Measurements from ENCODE around the gene FNIP2. TPM values are rescaled to one million over a fixed set of nuclear protein-coding genes. Genes with fewer than 3 reads are reported as not detected.
"Not testable (repeated sequence)": the region's sequence is repeated elsewhere in the genome, so short reads cannot be mapped to it uniquely, and the experiment has no call there.

FNIP2 gene
- total RNA-seq, 2 experiments from 2014 or later = 0.09 to 1.0 TPM

DNA sequence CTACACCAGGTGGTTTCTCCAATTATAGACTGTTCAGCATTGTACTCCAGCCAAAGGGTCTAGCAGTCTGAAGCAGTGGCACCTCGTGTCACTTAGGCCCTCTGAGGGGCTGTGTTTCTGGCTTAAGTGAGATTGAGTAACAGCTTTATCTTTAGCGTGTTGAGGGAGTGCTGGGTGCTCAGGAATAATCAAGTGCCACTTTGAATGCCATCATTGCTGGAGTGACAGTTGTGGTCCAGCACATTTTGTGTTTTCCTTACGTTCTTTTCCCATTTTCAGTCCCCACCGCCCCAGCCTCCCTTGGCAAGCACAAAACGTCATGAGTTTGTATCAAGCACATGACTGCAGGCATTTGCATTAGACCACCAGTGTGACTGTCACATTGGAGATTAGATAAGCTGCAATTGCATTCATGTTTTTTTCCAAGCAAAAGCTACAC is 58.7 kb downstream of the FNIP2 start:
- no peak for TF ChIP-seq EZH2phosphoT487 (IDR thresholded peaks at IDR 0.05; ENCODE audit: borderline replicate concordance, low read depth, low read length)
- TF ChIP-seq, protein P1, sequence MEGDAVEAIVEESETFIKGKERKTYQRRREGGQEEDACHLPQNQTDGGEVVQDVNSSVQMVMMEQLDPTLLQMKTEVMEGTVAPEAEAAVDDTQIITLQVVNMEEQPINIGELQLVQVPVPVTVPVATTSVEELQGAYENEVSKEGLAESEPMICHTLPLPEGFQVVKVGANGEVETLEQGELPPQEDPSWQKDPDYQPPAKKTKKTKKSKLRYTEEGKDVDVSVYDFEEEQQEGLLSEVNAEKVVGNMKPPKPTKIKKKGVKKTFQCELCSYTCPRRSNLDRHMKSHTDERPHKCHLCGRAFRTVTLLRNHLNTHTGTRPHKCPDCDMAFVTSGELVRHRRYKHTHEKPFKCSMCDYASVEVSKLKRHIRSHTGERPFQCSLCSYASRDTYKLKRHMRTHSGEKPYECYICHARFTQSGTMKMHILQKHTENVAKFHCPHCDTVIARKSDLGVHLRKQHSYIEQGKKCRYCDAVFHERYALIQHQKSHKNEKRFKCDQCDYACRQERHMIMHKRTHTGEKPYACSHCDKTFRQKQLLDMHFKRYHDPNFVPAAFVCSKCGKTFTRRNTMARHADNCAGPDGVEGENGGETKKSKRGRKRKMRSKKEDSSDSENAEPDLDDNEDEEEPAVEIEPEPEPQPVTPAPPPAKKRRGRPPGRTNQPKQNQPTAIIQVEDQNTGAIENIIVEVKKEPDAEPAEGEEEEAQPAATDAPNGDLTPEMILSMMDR (conservative IDR thresholded peaks at IDR 0.05; ENCODE audit: low read length) = no peak
- no peaks in the 10 kb centered on the region for H3K9me3 ChIP-seq (ENCODE audit: low read length)
- no peak overlapping the region for H3K27ac ChIP-seq (ENCODE audit: low read depth, low read length, poor library complexity, severe bottlenecking)
- intact Hi-C loops (cut with micrococcal nuclease; ENCODE audit: unreplicated experiment) = no loop called here
- H3K36me3 ChIP-seq (ENCODE audit: insufficient read depth, low read length) = no peaks in the 10 kb centered on the region
- no peak overlapping the region for H3K4me2 ChIP-seq (ENCODE audit: low read length)
- H3K4me3 ChIP-seq (ENCODE audit: low read depth, low read length, poor library complexity, severe bottlenecking) = no peak overlapping the region
- DNase-seq (ENCODE audit: low spot score) = no peak
- no TSS peak for BruUV-seq (replicated peaks)
- H3K4me1 ChIP-seq (ENCODE audit: insufficient read depth, low read length, poor library complexity, severe bottlenecking) = no peaks in the 10 kb centered on the region
- CTCF ChIA-PET (ENCODE audit: unreplicated experiment) = no interaction called here
- POLR2A ChIA-PET = no interaction called here
- no peaks in the 10 kb centered on the region; the same call in 1 of the 2 replicates for H4K20me1 ChIP-seq (ENCODE audit: insufficient read depth, low read length)
- no peak overlapping the region for H2AFZ ChIP-seq (ENCODE audit: low read length)
- no peaks in the 10 kb centered on the region for H3K9me2 ChIP-seq (ENCODE audit: insufficient read depth, low read length)
- no peaks in the 10 kb centered on the region for H3K79me2 ChIP-seq (ENCODE audit: insufficient read depth, low read depth, low read length)

DNA sequence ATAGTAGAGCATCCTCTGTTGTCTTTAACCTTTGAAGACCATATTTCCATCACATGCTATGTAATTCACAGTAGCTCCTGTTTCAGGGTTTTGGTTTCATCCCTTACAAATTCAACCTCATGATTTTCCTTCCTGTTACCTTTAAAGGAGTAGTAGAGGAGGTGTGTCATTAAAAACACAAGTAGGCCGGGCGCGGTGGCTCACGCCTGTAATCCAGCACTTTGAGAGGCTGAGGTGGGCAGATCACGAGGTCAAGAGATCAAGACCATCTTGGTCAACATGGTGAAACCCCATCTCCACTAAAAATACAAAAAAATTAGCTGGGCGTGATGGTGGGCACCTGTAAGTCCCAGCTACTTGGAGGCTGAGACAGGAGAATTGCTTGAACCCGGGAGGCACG is 59.3 kb downstream of the FNIP2 start:
- H3K27ac ChIP-seq (ENCODE audit: low read depth, low read length, poor library complexity, severe bottlenecking); H3K4me2 ChIP-seq (ENCODE audit: low read length); H2AFZ ChIP-seq (ENCODE audit: low read length); H4K20me1 ChIP-seq (ENCODE audit: insufficient read depth, low read length); intact Hi-C loops (cut with micrococcal nuclease; ENCODE audit: unreplicated experiment); H3K4me1 ChIP-seq (ENCODE audit: insufficient read depth, low read length, poor library complexity, severe bottlenecking); H3K4me3 ChIP-seq (ENCODE audit: low read depth, low read length, poor library complexity, severe bottlenecking); CTCF ChIA-PET (ENCODE audit: unreplicated experiment); BruUV-seq (replicated peaks); H3K79me2 ChIP-seq (ENCODE audit: insufficient read depth, low read depth, low read length); H3K9me3 ChIP-seq (ENCODE audit: low read length); H3K36me3 ChIP-seq (ENCODE audit: insufficient read depth, low read length); H3K9me2 ChIP-seq (ENCODE audit: insufficient read depth, low read length); DNase-seq (ENCODE audit: low spot score): not testable (repeated sequence)
- POLR2A ChIA-PET = interaction anchor here (0.7 kb wide), 1 partner anchor 12 kb away, joined by 3 read pairs; no protein-coding TSS in a partner anchor

DNA sequence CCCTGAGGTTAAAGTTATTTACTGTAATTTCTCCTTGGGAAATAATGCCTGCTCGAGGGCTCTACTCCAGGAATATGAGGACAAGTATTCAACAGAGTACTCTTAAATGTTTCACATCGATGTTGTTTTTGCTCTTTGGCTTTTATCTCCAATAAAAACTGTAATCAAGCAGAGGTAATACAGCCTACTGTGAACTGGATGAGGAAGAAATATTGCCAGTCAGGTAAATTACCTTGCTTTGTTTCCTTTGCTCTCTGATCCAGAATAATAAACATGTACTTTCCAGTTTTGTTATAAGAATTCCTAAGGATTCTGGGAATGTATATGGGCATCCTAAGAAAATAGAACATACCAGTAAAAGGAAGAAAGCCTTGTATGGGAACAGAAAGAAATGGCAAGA is 60.4 kb downstream of the FNIP2 start:
- H3K4me1 ChIP-seq (ENCODE audit: insufficient read depth, low read length, poor library complexity, severe bottlenecking) = no peaks in the 10 kb centered on the region
- H4K20me1 ChIP-seq (ENCODE audit: insufficient read depth, low read length) = no peaks in the 10 kb centered on the region; the same call in 1 of the 2 replicates
- CTCF ChIA-PET (ENCODE audit: unreplicated experiment) = no interaction called here
- H2AFZ ChIP-seq (ENCODE audit: low read length) = no peak overlapping the region
- H3K9me3 ChIP-seq (ENCODE audit: low read length) = no peaks in the 10 kb centered on the region
- H3K27ac ChIP-seq (ENCODE audit: low read depth, low read length, poor library complexity, severe bottlenecking) = no peak overlapping the region
- TF ChIP-seq, protein P1 (conservative IDR thresholded peaks at IDR 0.05; ENCODE audit: low read length) = no peak
- no peak for TF ChIP-seq EZH2phosphoT487 (IDR thresholded peaks at IDR 0.05; ENCODE audit: borderline replicate concordance, low read depth, low read length)
- no peaks in the 10 kb centered on the region for H3K79me2 ChIP-seq (ENCODE audit: insufficient read depth, low read depth, low read length)
- no peak overlapping the region for H3K4me2 ChIP-seq (ENCODE audit: low read length)
- no peak overlapping the region for H3K4me3 ChIP-seq (ENCODE audit: low read depth, low read length, poor library complexity, severe bottlenecking)
- no peaks in the 10 kb centered on the region for H3K36me3 ChIP-seq (ENCODE audit: insufficient read depth, low read length)
- no TSS peak for BruUV-seq (replicated peaks)
- intact Hi-C loops (cut with micrococcal nuclease; ENCODE audit: unreplicated experiment) = no loop called here
- no peaks in the 10 kb centered on the region for H3K9me2 ChIP-seq (ENCODE audit: insufficient read depth, low read length)
- POLR2A ChIA-PET = no interaction called here
- DNase-seq (ENCODE audit: low spot score) = no peak

Measured in OCI-LY7 (cell line).